Right lobe of liver (tissue), 4 donors: Measurements from ENCODE around the gene ARHGEF16.

Source experiments
- CTCF ChIP-seq, 4 donors: fragments of 200-600 bp in 3 of 4; fragments of 450-650 bp in 1 of 4; IDR thresholded peaks; one replicate each; pipeline versions ENCODE4 v1.5.1 to v1.8.0; 2016 to 2022; ENCODE audit warnings: antibody characterized with exemption in 4 of 4, mild to moderate bottlenecking in 2 of 4
- POLR2A ChIP-seq: fragments of 450-650 bp; IDR thresholded peaks from one replicate; pipeline ENCODE4 v1.6.1; 2017; ENCODE audit warnings: antibody characterized with exemption, mild to moderate bottlenecking
- donor health status: DM: no; HTN: no; CAD: no.
- donor health status: DM: no; HTN: no; CAD: no.
- donor health status: DM: no; HTN: yes; CAD: no.

GRCh38 chr1:3520419-3521378 is 66.2 kb downstream of the ARHGEF16 start:
- TF ChIP-seq CTCF (IDR thresholded peaks at IDR 0.05) (no peak), POLR2A (no peak)
